HG03196 (cell line): ENCODE data around the gene PIWIL1.

Experiments used
- ATAC-seq: cut with Tn5 transposase; IDR thresholded peaks from one replicate; pipeline ENCODE4 v1.9.1; 2021; ENCODE audit not compliant: unreplicated experiment

PIWIL1 gene

GRCh38 chr12:130336723-130337487 lies 782 bp upstream of the PIWIL1 start:
- ATAC-seq: no peak

- ATAC-seq: no peak
Measured at GRCh38 chr12:130338794-130339601, 1.3 kb downstream of the PIWIL1 start.

- ATAC-seq: no peak
Measured at GRCh38 chr12:130339951-130340350, 2.3 kb downstream of the PIWIL1 start.

- ATAC-seq: no peak
Measured at GRCh38 chr12:130342442-130342841, 4.8 kb downstream of the PIWIL1 start.

- ATAC-seq: no peak
Measured at GRCh38 chr12:130342842-130343241, 5.2 kb downstream of the PIWIL1 start.

GRCh38 chr12:130344529-130344928 lies 6.8 kb downstream of the PIWIL1 start:
- ATAC-seq: no peak

- ATAC-seq: no peak
Measured at GRCh38 chr12:130345292-130345691, 7.6 kb downstream of the PIWIL1 start.

- ATAC-seq: no peak
Measured at GRCh38 chr12:130347588-130347987, 9.9 kb downstream of the PIWIL1 start.

- ATAC-seq: no peak
Measured at GRCh38 chr12:130350715-130351114, 13.0 kb downstream of the PIWIL1 start.

- no peak for ATAC-seq
Measured at GRCh38 chr12:130351326-130351725, 13.6 kb downstream of the PIWIL1 start.

- ATAC-seq: no peak
Measured at GRCh38 chr12:130353081-130353480, 15.4 kb downstream of the PIWIL1 start.

GRCh38 chr12:130354407-130354806 lies 16.7 kb downstream of the PIWIL1 start:
- no peak for ATAC-seq

GRCh38 chr12:130356222-130356621 lies 18.5 kb downstream of the PIWIL1 start:
- no peak for ATAC-seq

GRCh38 chr12:130357241-130357640 lies 19.6 kb downstream of the PIWIL1 start:
- ATAC-seq: no peak

GRCh38 chr12:130357729-130358330 lies 20.1 kb downstream of the PIWIL1 start:
- no peak for ATAC-seq

- ATAC-seq: no peak
Measured at GRCh38 chr12:130362060-130362459, 24.4 kb downstream of the PIWIL1 start.

- ATAC-seq: no peak
Measured at GRCh38 chr12:130364578-130364977, 26.9 kb downstream of the PIWIL1 start.

GRCh38 chr12:130366159-130366558 lies 28.5 kb downstream of the PIWIL1 start:
- no peak for ATAC-seq

GRCh38 chr12:130367003-130367402 lies 29.3 kb downstream of the PIWIL1 start:
- no peak for ATAC-seq

GRCh38 chr12:130367523-130367922 lies 29.8 kb downstream of the PIWIL1 start:
- ATAC-seq: no peak

- ATAC-seq: no peak
Measured at GRCh38 chr12:130369816-130370215, 32.1 kb downstream of the PIWIL1 start.

- ATAC-seq: no peak
Measured at GRCh38 chr12:130371296-130371695, 33.6 kb downstream of the PIWIL1 start.
